Uterus (tissue), 4 donors: ENCODE data around the gene FGF11. TPM values are rescaled to one million over a fixed set of nuclear protein-coding genes. Genes with fewer than 3 reads are reported as not detected.
A peak's percentile ranks its signal among the peaks of the same experiment; 100 is the strongest.

Source experiments
- DNase-seq, 2 donors: peaks; one replicate each; pipeline ENCODE4 v3.0.0-alpha.2; 2019 to 2020
- H3K27ac ChIP-seq, 2 donors: fragments of 200-600 bp; sonication (generic); 1 replicate in 1 of 2; 2 replicates in 1 of 2; pipeline ENCODE4 v1.5.1; 2016 to 2018
- H3K27me3 ChIP-seq, 2 donors: fragments of 200-600 bp; sonication (generic); one replicate each; pipeline ENCODE4 v1.5.1; 2018 to 2019; ENCODE audit warnings: control low read depth in 1 of 2
- H3K36me3 ChIP-seq, 2 donors: fragments of 200-600 bp; sonication (generic); one replicate each; pipeline ENCODE4 v1.5.1; 2019; ENCODE audit warnings: control low read depth in 1 of 2
- H3K4me1 ChIP-seq, 2 donors: fragments of 200-600 bp; sonication (generic); one replicate each; pipeline ENCODE4 v1.5.1; 2018 to 2019; ENCODE audit warnings: control low read depth in 1 of 2
- H3K4me3 ChIP-seq, 2 donors: fragments of 200-600 bp; sonication (generic); 1 replicate in 1 of 2; 2 replicates in 1 of 2; pipeline ENCODE4 v1.5.1; 2018 to 2019; ENCODE audit warnings: mild to moderate bottlenecking in 1 of 2
- H3K9me3 ChIP-seq, 2 donors: fragments of 200-600 bp; sonication (generic); one replicate each; pipeline ENCODE4 v1.5.1; 2019; ENCODE audit warnings: control low read depth in 1 of 2
- POLR2A ChIP-seq, 2 donors: fragments of 450-650 bp; IDR thresholded peaks; one replicate each; pipeline ENCODE4 v1.6.1; 2016; ENCODE audit warnings: antibody characterized with exemption in 2 of 2, mild to moderate bottlenecking in 1 of 2, moderate library complexity in 1 of 2
- intact Hi-C: fragments of 100-400 bp; cut with DNase I; formaldehyde crosslinking; loops from one replicate; pipeline ENCODE4 v1.15.1; 2023; ENCODE audit warnings: low total_unique reads
- total RNA-seq, 4 donors: library from RNA; depleted of rRNA in 3 of 4; stranded (reverse); fragments of >200 nt in 3 of 4; gene quantifications; one replicate each; pipeline versions ENCODE4 v1.1.0 to v1.2.4, GENCODE V29; 2014 to 2023
- TF ChIP-seq, protein P1 (sequence below), 4 experiments: fragments of 200-600 bp in 2 of 4; fragments of 450-650 bp in 2 of 4; sonication (generic) in 2 of 4; IDR thresholded peaks; one replicate each; pipeline ENCODE4 v1.5.1; 2016 to 2019; ENCODE audit warnings: antibody characterized with exemption in 4 of 4, mild to moderate bottlenecking in 2 of 4, moderate library complexity in 1 of 4
- donor health status: DM: yes; HTN: yes; CAD: no.

The FGF11 gene
- total RNA-seq, 4 donors from 2014 or later = 2.8 to 17.9 (median 6.2) TPM; not detected in 1

DNA sequence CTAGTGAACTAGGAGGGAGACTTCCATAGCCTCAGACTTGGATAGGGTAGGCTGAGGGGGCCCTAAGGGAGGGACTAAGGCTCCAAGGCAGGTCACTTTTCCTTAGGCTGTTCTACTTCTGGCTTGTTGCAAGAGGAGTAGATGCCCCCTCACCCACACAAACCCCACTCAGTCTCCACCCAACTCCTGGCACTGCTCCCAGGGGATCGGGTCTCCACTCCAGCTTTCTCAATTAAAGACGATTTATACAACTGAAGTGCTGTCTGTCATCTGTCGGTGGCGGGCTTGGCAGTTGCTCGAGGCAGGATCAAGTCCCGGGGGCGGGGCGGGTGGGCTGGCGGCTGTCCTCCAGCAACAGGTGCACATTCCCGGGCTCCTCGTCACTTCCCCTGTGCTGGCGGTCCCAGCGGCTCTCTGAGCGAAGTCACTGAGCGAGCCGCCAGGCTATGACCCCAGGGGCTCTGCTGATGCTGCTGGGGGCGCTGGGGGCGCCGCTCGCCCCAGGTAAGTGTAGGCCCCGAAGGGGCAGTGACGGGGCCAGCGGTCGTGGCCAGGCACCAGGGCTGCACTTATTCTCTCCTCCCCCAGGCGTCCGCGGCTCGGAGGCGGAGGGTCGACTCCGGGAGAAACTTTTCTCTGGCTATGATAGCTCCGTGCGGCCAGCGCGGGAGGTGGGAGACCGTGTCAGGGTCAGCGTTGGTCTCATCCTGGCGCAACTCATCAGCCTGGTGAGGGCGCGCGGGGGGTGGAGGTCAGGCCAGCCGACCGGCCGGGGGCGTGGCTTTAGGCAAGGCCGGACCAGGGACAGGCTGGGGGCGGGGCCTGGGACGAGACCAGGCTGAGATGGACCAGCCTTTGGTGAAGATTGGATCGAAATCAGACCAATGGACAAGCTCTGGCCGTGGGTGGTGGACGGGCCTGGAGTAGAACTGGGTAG is 5.6 kb downstream of the FGF11 start, which contains the start of gene CHRNB1:
TSS of gene CHRNB1 (plus strand) at position 380 of the 937 bp plus-strand sequence. CDS start at position 447, 67 bp downstream.
- Histone ChIP-seq H3K9me3 (no peaks in the 10 kb centered on the region), H3K36me3 (no peaks in the 10 kb centered on the region), H3K27ac (no peak within 1 kb of the TSS), H3K27me3 (peaks cover 0 to 9% of the 10 kb centered on the region in 2 donors), H3K4me3 (peak within 1 kb of the TSS in 1 of 2 donors; percentile 4), H3K4me1 (peaks cover 0 to 18% of the 10 kb centered on the region in 2 donors)
- DNase-seq = peak; percentile 54 to 60
- intact Hi-C loops = no loop called here
- TF ChIP-seq, protein P1, sequence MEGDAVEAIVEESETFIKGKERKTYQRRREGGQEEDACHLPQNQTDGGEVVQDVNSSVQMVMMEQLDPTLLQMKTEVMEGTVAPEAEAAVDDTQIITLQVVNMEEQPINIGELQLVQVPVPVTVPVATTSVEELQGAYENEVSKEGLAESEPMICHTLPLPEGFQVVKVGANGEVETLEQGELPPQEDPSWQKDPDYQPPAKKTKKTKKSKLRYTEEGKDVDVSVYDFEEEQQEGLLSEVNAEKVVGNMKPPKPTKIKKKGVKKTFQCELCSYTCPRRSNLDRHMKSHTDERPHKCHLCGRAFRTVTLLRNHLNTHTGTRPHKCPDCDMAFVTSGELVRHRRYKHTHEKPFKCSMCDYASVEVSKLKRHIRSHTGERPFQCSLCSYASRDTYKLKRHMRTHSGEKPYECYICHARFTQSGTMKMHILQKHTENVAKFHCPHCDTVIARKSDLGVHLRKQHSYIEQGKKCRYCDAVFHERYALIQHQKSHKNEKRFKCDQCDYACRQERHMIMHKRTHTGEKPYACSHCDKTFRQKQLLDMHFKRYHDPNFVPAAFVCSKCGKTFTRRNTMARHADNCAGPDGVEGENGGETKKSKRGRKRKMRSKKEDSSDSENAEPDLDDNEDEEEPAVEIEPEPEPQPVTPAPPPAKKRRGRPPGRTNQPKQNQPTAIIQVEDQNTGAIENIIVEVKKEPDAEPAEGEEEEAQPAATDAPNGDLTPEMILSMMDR (IDR thresholded peaks at IDR 0.05) = no peak

DNA sequence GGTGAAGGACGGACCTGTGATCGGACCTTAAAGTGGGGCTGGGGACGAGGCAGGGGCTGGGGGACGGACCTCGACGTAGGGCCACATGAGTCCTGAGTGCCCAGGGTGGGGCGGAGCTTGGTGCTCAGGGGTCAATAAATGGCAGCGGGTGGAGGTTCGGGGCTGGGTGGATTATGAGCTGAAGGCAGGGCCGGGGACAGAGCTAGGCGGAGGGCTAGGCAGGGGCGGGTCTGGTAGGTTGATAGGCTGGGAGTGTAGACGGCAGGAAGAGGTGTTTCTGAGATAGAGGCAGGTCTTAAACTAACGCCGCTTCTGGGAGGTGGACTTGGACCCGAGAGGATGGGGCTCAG is 6.3 kb downstream of the FGF11 start:
- H3K27me3 ChIP-seq = peaks cover 0 to 5% of the 10 kb centered on the region in 2 donors
- no peaks in the 10 kb centered on the region for H3K36me3 ChIP-seq

DNA sequence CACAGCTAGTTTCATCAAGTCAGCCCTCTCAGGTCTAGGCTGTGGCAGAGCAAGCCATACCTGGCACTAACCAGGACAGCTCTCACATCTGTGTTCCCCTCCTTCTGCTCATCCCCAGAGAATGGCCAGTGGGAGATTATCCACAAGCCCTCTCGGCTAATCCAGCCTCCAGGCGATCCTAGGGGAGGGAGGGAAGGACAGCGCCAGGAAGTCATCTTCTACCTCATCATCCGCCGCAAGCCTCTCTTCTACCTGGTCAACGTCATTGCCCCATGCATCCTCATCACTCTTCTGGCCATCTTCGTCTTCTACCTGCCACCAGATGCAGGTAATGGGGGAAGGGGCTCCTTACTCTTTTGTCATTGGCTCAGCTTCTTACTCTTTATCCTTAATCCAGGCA is 9.1 kb downstream of the FGF11 start:
- Histone ChIP-seq H3K9me3 (no peaks in the 10 kb centered on the region), H3K36me3 (no peaks in the 10 kb centered on the region), H3K27ac (no peak overlapping the region), H3K4me3 (no peak overlapping the region), H3K4me1 (peaks cover 0 to 13% of the 10 kb centered on the region in 2 donors), H3K27me3 (peaks cover 0 to 5% of the 10 kb centered on the region in 2 donors)
- TF ChIP-seq, protein P1 (IDR thresholded peaks at IDR 0.05) = no peak
- TF ChIP-seq POLR2A (IDR thresholded peaks at IDR 0.05) = no peak
- intact Hi-C loops = no loop called here
- no peak for DNase-seq

More for the DNA sequence above, 6.3 kb downstream of the FGF11 start:
- intact Hi-C loops = no loop called here
- Histone ChIP-seq H3K4me3 (peak overlapping the region in 1 of 2 donors; percentile 4), H3K9me3 (no peaks in the 10 kb centered on the region), H3K4me1 (peaks cover 0 to 16% of the 10 kb centered on the region in 2 donors), H3K27ac (no peak overlapping the region)
- no peak for DNase-seq
- TF ChIP-seq POLR2A (IDR thresholded peaks at IDR 0.05) = no peak
- TF ChIP-seq, protein P1 (IDR thresholded peaks at IDR 0.05) = no peak

DNA sequence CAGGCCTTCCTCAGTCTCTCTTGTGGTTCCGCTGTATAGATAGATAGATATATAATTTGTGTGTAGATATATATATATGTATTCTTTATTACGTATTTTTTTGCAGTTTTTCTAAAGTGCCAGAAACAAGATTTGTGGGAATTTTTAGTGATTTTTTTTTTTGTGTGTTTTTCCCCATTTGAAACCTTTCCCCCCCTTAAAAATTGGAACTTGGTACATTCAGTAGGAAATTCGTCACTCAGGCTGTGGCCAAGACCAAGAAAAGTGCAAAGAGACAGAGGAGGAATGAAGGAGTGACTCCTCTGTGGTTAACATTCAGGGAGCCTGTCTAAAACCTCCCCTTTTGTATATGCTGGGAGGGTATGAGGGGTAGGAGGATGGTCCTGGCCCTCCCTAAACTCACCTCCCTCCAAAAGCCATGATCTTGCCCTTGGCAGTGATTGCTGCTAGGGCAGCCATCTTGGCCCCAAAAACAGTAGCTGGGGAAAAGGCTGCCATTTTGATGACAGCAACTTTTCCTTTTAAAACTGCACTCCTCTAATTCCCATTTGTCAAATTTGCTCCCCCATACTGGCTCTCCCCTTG is 20.7 kb downstream of the FGF11 start:
- Histone ChIP-seq H3K4me1 (no peaks in the 10 kb centered on the region), H3K27ac (no peak overlapping the region), H3K36me3 (no peaks in the 10 kb centered on the region), H3K9me3 (no peaks in the 10 kb centered on the region), H3K27me3 (no peaks in the 10 kb centered on the region), H3K4me3 (no peak overlapping the region)
- DNase-seq = no peak
- TF ChIP-seq POLR2A (IDR thresholded peaks at IDR 0.05) = no peak
- TF ChIP-seq, protein P1 (IDR thresholded peaks at IDR 0.05) = no peak
- intact Hi-C loops = no loop called here
